WTC11 (cell line): ENCODE data around the gene RECQL5. TPM values are rescaled to one million over a fixed set of nuclear protein-coding genes. Genes with fewer than 3 reads are reported as not detected.

Source experiments
- ATAC-seq: fragments of 200-7000 bp; cut with Tn5 transposase; 2 replicates; pipeline ENCODE4 v1.10.0; 2021; ENCODE audit warnings: mild to moderate bottlenecking, moderate library complexity
- CTCF ChIA-PET: fragments of 300-600 bp; sonication (Branson Sonifier 250); formaldehyde crosslinking; loops from one replicate; lab custom pipeline; 2021; ENCODE audit warnings: antibody characterized with exemption; lab: Charles Lee
- POLR2A ChIA-PET: fragments of 350-600 bp; sonication (Branson Sonifier 250); formaldehyde crosslinking; loops from one replicate; lab custom pipeline; 2021; ENCODE audit warnings: antibody characterized with exemption; lab: Charles Lee
- DNase-seq: peaks from one replicate; pipeline ENCODE4 v3.0.0; 2021; ENCODE audit warnings: low spot score
- H3K27ac Mint-ChIP-seq: 2 replicates; pipeline ENCODE4 v1.8.0; 2021; ENCODE audit warnings: mixed read lengths
- H3K27me3 Mint-ChIP-seq: 2 replicates; pipeline ENCODE4 v1.8.0; 2021; ENCODE audit warnings: low read depth, mild to moderate bottlenecking, moderate library complexity, mixed read lengths
- H3K36me3 Mint-ChIP-seq: 2 replicates; pipeline ENCODE4 v1.8.0; 2021; ENCODE audit warnings: mixed read lengths
- H3K4me1 Mint-ChIP-seq: 2 replicates; pipeline ENCODE4 v1.8.0; 2022; ENCODE audit warnings: mixed read lengths
- H3K4me3 Mint-ChIP-seq: 2 replicates; pipeline ENCODE4 v1.8.0; 2021; ENCODE audit warnings: mild to moderate bottlenecking, moderate library complexity, mixed read lengths
- H3K9me3 Mint-ChIP-seq: 2 replicates; pipeline ENCODE4 v1.8.0; 2021; ENCODE audit warnings: mixed read lengths
- ATF1 ChIP-seq: sonication (generic); formaldehyde crosslinking; IDR thresholded peaks from 2 replicates; pipeline ENCODE4 v1.8.1; 2023; ENCODE audit warnings: mild to moderate bottlenecking, moderate library complexity, missing genetic modification reagents
- ETV6 ChIP-seq: sonication (generic); formaldehyde crosslinking; IDR thresholded peaks from 2 replicates; pipeline ENCODE4 v1.8.1; 2022; ENCODE audit warnings: mild to moderate bottlenecking, missing genetic modification reagents
- FOXJ3 ChIP-seq: sonication (generic); formaldehyde crosslinking; IDR thresholded peaks from 2 replicates; pipeline ENCODE4 v1.9.0; 2021; ENCODE audit warnings: missing genetic modification reagents, mild to moderate bottlenecking, borderline replicate concordance
- IRF2 ChIP-seq: sonication (generic); formaldehyde crosslinking; IDR thresholded peaks from 2 replicates; pipeline ENCODE4 v1.8.0; 2022; ENCODE audit warnings: low read depth, missing genetic modification reagents, borderline replicate concordance
- JUN ChIP-seq: sonication (generic); formaldehyde crosslinking; IDR thresholded peaks from 2 replicates; pipeline ENCODE4 v1.8.0; 2023; ENCODE audit warnings: mild to moderate bottlenecking, missing genetic modification reagents
- NR2C2 ChIP-seq: sonication (generic); formaldehyde crosslinking; IDR thresholded peaks from 2 replicates; pipeline ENCODE4 v1.8.0; 2022; ENCODE audit warnings: mild to moderate bottlenecking, missing genetic modification reagents
- SP1 ChIP-seq: sonication (generic); formaldehyde crosslinking; conservative IDR thresholded peaks from 2 replicates; pipeline ENCODE4 v1.8.1; 2022; ENCODE audit warnings: missing genetic modification reagents
- TEAD1 ChIP-seq: sonication (generic); formaldehyde crosslinking; IDR thresholded peaks from 2 replicates; pipeline ENCODE4 v1.8.0; 2022; ENCODE audit warnings: mild to moderate bottlenecking, missing genetic modification reagents
- TEAD4 ChIP-seq: sonication (generic); formaldehyde crosslinking; IDR thresholded peaks from 2 replicates; pipeline ENCODE4 v1.8.0; 2022; ENCODE audit warnings: mild to moderate bottlenecking, missing genetic modification reagents
- ZBTB21 ChIP-seq: sonication (generic); formaldehyde crosslinking; IDR thresholded peaks from 2 replicates; pipeline ENCODE4 v1.8.1; 2023; ENCODE audit warnings: mild to moderate bottlenecking, missing genetic modification reagents, borderline replicate concordance
- ZNF138 ChIP-seq: sonication (generic); formaldehyde crosslinking; conservative IDR thresholded peaks from 2 replicates; pipeline ENCODE4 v1.8.1; 2022; ENCODE audit warnings: mild to moderate bottlenecking, moderate library complexity, missing genetic modification reagents
- ZNF317 ChIP-seq: sonication (generic); formaldehyde crosslinking; IDR thresholded peaks from 2 replicates; pipeline ENCODE4 v1.8.1; 2023; ENCODE audit warnings: low read depth, mild to moderate bottlenecking, moderate library complexity, missing genetic modification reagents, borderline replicate concordance
- ZNF423 ChIP-seq: fragments of 250-450 bp; sonication (Bioruptor Pico); IDR thresholded peaks from 2 replicates; pipeline ENCODE4 v2.1.2; 2022; ENCODE audit warnings: mild to moderate bottlenecking, moderate library complexity
- total RNA-seq: library from RNA; stranded (reverse); gene quantifications from 3 replicates; pipeline ENCODE4 v1.2.3, GENCODE V29; 2021
- TF ChIP-seq, protein P1 (sequence below): sonication (generic); formaldehyde crosslinking; IDR thresholded peaks from 2 replicates; pipeline ENCODE4 v1.8.1; 2023; ENCODE audit warnings: mild to moderate bottlenecking, missing genetic modification reagents, moderate library complexity
- TF ChIP-seq, protein P2 (sequence below): fragments of 200-600 bp; IDR thresholded peaks from 2 replicates; pipeline ENCODE4 v1.8.0; 2022; ENCODE audit warnings: antibody characterized with exemption
- TF ChIP-seq, protein P3 (sequence below): sonication (generic); formaldehyde crosslinking; IDR thresholded peaks from 2 replicates; pipeline ENCODE4 v1.8.1; 2022; ENCODE audit warnings: missing genetic modification reagents, borderline replicate concordance
- TF ChIP-seq, protein P4 (sequence below): fragments of 250-450 bp; sonication (Bioruptor Pico); IDR thresholded peaks from 2 replicates; pipeline ENCODE4 v2.1.2; 2022; ENCODE audit warnings: mild to moderate bottlenecking, moderate library complexity
- TF ChIP-seq, protein P5 (sequence below): sonication (generic); formaldehyde crosslinking; IDR thresholded peaks from 2 replicates; pipeline ENCODE4 v1.8.1; 2022; ENCODE audit warnings: mild to moderate bottlenecking, missing genetic modification reagents, moderate library complexity, borderline replicate concordance
- TF ChIP-seq, protein P6 (sequence below): sonication (generic); formaldehyde crosslinking; IDR thresholded peaks from 2 replicates; pipeline ENCODE4 v1.8.0; 2022; ENCODE audit warnings: mild to moderate bottlenecking, missing genetic modification reagents

RECQL5 gene
- total RNA-seq, 1 experiment from 2014 or later: 51.0 TPM

DNA sequence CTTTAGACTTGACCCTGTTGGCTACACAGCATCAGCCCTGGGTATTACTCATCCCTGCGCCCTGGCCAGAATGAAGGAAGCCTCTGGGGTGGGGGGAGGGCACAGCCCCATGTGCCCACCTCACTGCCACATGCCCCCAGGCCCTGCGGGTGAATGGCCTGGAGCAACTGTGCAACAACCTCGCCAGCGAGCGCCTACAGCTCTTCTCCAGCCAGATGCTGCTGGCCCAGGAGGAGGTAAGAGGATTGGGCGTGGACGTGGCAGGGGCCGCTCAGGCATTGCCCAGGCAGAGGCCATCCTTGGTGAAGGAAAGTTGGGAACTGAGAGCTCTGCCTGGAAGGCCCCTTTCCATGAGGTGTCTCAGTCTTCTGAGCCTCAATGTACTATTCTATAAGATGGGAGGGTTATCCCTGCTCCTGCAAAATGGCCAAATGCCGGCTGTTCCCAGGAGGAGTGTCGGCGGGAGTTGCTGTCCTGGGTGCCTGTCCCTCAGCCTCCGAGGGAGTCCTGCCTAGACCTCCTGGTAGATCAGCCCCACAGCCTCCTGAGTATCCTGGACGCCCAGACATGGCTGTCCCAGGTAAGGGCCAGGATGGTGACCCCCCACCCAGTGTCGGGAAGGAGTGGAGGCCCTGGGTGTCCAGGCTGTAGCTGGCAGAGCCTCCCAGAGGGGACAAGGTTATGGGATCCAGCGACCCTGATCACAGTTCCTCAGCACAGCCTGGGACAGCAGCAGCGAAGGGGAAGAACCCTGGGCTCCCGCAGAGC lies 70.5 kb downstream of the RECQL5 start:
- Mint-ChIP-seq H3K27me3 (no peaks in the 10 kb centered on the region), H3K4me1 (no peaks in the 10 kb centered on the region), H3K9me3 (no peaks in the 10 kb centered on the region), H3K36me3 (no peaks in the 10 kb centered on the region), H3K4me3 (no peak overlapping the region), H3K27ac (no peak overlapping the region)
- ChIA-PET POLR2A (no interaction called here), CTCF (interaction anchor here (0.6 to 9.0 kb wide), 9 partner anchors 12 to 290 kb away, joined by 3 to 158 read pairs (median 4); partner anchors contain the start of gene SMIM5)
- ATAC-seq (no peak), DNase-seq (no peak)
- no peak for TF ChIP-seq NR2C2

DNA sequence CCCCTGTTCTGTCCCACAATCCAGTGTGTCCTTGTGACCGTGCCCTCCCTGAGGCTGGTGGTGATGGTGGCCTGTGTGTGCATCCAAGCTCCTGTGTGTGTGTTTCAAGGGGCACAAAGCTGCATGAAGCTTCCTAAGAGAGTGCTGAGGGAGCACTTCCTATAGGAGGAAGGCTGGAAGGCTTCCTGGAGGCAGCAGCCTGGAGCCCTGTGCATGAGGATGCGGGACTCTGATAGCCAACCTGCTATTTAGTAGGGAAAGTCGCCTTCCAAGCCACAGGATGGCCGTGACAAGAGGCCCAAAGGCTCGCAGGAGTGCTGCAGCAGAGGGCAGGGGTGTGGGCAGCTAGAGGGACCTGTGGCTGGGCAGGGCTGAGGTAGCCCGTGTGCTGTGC lies 71.0 kb downstream of the RECQL5 start:
- no peaks in the 10 kb centered on the region for H3K4me1 Mint-ChIP-seq
- ChIA-PET CTCF (interaction anchor here (0.5 to 8.9 kb wide), 5 partner anchors 19 to 291 kb away, joined by 3 to 158 read pairs (median 4); partner anchors contain the start of gene SMIM5), POLR2A (no interaction called here)
- H3K4me3 Mint-ChIP-seq: no peak overlapping the region
- no peak overlapping the region for H3K27ac Mint-ChIP-seq
- peaks cover 5% of the 10 kb centered on the region; the same call in 1 of the 2 replicates for H3K27me3 Mint-ChIP-seq
- TF ChIP-seq ZNF138 (no peak), SP1 (CRISPR knock-in tag) (no peak), ZBTB21 (no peak), ZNF317 (no peak), TEAD4 (no peak), ZNF423 (no peak), IRF2 (no peak), TEAD1 (no peak)
- TF ChIP-seq, protein P1, sequence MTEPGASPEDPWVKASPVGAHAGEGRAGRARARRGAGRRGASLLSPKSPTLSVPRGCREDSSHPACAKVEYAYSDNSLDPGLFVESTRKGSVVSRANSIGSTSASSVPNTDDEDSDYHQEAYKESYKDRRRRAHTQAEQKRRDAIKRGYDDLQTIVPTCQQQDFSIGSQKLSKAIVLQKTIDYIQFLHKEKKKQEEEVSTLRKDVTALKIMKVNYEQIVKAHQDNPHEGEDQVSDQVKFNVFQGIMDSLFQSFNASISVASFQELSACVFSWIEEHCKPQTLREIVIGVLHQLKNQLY (CRISPR knock-in tag): no peak
- TF ChIP-seq, protein P2, sequence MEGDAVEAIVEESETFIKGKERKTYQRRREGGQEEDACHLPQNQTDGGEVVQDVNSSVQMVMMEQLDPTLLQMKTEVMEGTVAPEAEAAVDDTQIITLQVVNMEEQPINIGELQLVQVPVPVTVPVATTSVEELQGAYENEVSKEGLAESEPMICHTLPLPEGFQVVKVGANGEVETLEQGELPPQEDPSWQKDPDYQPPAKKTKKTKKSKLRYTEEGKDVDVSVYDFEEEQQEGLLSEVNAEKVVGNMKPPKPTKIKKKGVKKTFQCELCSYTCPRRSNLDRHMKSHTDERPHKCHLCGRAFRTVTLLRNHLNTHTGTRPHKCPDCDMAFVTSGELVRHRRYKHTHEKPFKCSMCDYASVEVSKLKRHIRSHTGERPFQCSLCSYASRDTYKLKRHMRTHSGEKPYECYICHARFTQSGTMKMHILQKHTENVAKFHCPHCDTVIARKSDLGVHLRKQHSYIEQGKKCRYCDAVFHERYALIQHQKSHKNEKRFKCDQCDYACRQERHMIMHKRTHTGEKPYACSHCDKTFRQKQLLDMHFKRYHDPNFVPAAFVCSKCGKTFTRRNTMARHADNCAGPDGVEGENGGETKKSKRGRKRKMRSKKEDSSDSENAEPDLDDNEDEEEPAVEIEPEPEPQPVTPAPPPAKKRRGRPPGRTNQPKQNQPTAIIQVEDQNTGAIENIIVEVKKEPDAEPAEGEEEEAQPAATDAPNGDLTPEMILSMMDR: no peak
- TF ChIP-seq, protein P3, sequence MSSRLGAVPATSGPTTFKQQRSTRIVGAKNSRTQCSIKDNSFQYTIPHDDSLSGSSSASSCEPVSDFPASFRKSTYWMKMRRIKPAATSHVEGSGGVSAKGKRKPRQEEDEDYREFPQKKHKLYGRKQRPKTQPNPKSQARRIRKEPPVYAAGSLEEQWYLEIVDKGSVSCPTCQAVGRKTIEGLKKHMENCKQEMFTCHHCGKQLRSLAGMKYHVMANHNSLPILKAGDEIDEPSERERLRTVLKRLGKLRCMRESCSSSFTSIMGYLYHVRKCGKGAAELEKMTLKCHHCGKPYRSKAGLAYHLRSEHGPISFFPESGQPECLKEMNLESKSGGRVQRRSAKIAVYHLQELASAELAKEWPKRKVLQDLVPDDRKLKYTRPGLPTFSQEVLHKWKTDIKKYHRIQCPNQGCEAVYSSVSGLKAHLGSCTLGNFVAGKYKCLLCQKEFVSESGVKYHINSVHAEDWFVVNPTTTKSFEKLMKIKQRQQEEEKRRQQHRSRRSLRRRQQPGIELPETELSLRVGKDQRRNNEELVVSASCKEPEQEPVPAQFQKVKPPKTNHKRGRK: no peak
- no peak for DNase-seq
- H3K9me3 Mint-ChIP-seq: no peaks in the 10 kb centered on the region
- ATAC-seq: no peak
- no peaks in the 10 kb centered on the region for H3K36me3 Mint-ChIP-seq

DNA sequence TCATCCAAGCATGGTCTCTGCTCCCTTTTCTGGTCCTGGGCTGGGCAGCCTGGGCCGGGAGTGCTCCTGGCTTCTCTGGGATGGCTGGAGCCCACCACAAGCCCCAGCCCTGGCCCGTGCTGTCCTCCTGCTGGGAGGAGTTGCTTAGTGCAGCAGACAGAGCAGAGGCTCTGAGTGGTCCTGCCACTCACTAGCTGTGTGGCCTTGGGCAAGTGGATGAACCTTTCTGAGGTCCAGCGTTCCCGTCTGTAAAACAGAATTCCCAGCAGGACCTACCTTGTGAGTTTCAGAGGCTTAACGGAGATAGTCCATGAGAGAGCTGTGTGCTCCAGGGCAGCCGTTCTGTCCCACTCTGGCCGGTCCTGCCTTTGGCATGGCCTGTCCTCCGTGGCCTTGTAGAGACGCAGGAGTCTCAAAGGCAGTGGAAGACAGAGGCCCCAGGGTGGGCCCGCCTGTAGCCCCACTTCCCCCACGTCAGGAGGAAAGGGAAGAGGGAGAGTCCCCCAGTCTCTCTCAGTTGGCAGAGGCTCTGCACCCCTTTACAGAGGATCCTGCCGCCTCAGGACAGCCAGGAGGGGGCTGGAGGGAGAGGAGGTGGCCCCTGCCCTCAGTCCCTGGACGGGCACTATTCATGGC lies 71.6 kb downstream of the RECQL5 start:
- no peak for TF ChIP-seq ZNF138
- TF ChIP-seq, all 79 proteins: peak for 0
- Mint-ChIP-seq H3K9me3 (no peaks in the 10 kb centered on the region), H3K4me3 (no peak overlapping the region), H3K36me3 (no peaks in the 10 kb centered on the region), H3K4me1 (no peaks in the 10 kb centered on the region), H3K27me3 (peaks cover 7% of the 10 kb centered on the region), H3K27ac (no peak overlapping the region)
- ATAC-seq: peak; percentile 32; the same call in 1 of the 2 replicates
- no peak for DNase-seq
- CTCF ChIA-PET: interaction anchor here (0.5 to 8.9 kb wide), 4 partner anchors 38 to 291 kb away, joined by 3 to 52 read pairs (median 4); partner anchors contain the start of gene SMIM5
- POLR2A ChIA-PET: no interaction called here

DNA sequence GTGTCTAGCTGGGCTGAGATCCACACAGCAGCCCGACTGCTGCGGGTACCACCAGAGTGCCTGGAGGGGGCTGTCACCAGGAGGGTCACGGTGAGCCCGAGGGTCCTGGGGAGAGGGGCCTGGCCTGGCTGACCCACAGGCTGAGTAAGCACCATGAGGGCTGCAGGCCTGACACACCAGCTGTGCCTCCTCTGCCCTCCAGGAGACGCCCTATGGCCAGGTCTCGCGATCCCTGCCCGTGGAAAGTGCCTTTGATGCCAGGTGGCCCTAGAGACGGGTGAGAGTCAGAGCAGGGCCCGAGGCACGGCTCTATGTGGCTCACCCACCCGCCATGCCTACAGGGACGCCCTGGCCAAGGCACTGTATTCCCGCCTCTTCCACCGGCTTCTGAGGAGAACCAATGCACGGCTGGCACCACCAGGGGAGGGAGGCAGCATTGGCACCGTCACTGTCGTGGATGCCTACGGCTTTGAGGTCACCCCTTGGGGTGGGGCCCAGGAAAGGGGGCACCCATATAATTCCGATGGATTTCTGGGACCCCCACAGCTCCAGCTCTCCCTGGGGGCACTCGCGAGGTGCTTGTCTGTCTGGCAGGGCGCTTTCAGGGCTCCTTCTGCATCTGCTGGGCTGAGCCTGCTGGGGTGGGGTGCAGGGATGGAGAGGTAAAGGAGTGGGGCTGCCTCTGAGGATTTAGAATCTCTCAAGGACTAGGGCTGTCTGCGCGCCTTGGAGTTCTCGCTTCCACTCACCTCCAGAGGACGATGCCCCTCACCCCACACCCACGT lies 72.3 kb downstream of the RECQL5 start:
- H3K9me3 Mint-ChIP-seq: no peaks in the 10 kb centered on the region
- DNase-seq: no peak
- peaks cover 7% of the 10 kb centered on the region for H3K27me3 Mint-ChIP-seq
- H3K4me3 Mint-ChIP-seq: no peak overlapping the region
- H3K27ac Mint-ChIP-seq: no peak overlapping the region
- H3K4me1 Mint-ChIP-seq: no peaks in the 10 kb centered on the region
- no peaks in the 10 kb centered on the region for H3K36me3 Mint-ChIP-seq
- CTCF ChIA-PET: interaction anchor here (0.6 to 8.9 kb wide), 5 partner anchors 10 to 310 kb away, joined by 3 to 52 read pairs (median 4); partner anchors contain the start of genes MRPL38 and SMIM5
- ATAC-seq: no peak; the same call in 1 of the 2 replicates
- POLR2A ChIA-PET: no interaction called here
- TF ChIP-seq, protein P4, sequence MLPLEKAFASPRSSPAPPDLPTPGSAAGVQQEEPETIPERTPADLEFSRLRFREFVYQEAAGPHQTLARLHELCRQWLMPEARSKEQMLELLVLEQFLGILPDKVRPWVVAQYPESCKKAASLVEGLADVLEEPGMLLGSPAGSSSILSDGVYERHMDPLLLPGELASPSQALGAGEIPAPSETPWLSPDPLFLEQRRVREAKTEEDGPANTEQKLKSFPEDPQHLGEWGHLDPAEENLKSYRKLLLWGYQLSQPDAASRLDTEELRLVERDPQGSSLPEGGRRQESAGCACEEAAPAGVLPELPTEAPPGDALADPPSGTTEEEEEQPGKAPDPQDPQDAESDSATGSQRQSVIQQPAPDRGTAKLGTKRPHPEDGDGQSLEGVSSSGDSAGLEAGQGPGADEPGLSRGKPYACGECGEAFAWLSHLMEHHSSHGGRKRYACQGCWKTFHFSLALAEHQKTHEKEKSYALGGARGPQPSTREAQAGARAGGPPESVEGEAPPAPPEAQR: no peak
- TF ChIP-seq JUN (CRISPR knock-in tag) (no peak), ATF1 (CRISPR knock-in tag) (no peak), ETV6 (CRISPR knock-in tag) (no peak), ZNF138 (no peak), FOXJ3 (CRISPR knock-in tag) (no peak)
- TF ChIP-seq, protein P5, sequence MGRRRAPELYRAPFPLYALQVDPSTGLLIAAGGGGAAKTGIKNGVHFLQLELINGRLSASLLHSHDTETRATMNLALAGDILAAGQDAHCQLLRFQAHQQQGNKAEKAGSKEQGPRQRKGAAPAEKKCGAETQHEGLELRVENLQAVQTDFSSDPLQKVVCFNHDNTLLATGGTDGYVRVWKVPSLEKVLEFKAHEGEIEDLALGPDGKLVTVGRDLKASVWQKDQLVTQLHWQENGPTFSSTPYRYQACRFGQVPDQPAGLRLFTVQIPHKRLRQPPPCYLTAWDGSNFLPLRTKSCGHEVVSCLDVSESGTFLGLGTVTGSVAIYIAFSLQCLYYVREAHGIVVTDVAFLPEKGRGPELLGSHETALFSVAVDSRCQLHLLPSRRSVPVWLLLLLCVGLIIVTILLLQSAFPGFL (CRISPR knock-in tag): no peak
- TF ChIP-seq, protein P6, sequence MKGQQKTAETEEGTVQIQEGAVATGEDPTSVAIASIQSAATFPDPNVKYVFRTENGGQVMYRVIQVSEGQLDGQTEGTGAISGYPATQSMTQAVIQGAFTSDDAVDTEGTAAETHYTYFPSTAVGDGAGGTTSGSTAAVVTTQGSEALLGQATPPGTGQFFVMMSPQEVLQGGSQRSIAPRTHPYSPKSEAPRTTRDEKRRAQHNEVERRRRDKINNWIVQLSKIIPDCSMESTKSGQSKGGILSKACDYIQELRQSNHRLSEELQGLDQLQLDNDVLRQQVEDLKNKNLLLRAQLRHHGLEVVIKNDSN (CRISPR knock-in tag): no peak
